Measurements from ENCODE around the gene COX7C.

The COX7C gene

DNA sequence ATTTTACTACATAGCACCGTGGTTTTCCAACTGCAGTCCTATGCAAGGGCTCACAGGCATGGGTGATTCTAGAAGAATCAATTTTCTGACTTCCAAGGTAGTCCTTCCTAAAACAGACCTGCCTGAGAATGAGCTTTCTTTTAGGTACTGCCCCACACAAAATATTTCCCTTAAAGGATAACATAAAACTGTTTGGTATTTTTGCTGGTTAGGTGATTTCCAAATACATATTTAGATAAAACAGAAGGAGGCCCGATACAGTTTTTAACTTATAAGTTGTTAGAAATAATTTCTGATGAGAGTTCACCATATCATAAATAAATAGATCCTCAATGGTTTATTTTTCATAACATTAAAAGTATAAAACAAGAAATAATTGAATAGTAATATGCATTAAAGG lies 46.4 kb downstream of the COX7C start:
- FAIRE-seq (no peak), DNase-seq (ENCODE audit: low spot score) (no peak)

DNA sequence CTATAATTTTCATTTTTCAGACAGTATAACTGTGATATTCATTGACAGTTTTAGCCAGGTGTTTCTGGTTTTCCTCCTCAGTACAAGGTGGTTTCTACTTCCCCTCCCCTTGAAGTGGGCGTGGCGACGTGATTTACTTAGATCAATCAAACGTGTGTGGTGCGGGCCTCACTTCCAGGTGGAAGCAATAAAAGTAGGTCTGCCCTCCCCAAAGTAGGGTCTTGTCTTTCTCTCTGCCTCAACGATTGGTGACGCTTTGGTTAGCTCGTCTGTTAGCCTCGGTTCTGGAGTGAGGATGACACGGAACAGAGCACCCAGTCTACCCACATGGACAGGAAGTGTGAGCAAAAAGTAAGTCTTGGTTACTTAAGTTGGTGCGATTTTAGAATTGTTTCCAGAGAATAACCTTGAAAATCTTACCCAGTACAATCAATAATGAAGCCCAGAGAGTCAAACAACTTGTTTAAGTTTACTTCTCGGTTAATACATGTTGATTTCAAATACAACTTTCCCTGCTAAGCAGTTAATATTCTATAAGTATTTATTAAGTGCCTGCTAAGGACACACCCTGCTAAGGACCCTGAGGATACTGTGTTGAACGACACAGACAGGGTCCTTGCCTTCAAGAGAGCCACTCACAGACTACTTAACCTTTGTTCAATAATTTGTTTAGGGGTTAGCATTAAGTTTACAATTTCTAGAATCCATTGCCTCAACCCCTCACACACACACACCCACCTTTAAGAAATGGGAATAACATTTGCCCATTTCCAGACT lies 48.4 kb downstream of the COX7C start:
- DNase-seq (ENCODE audit: low spot score): no peak
- FAIRE-seq: no peak

GRCh38 chr5:86666981-86667380 lies 49.2 kb downstream of the COX7C start:
- FAIRE-seq (no peak), DNase-seq (ENCODE audit: low spot score) (no peak)
